GM12878 (cell line): ENCODE results near the gene SLC44A4. TPM values are rescaled to one million over a fixed set of nuclear protein-coding genes. Genes with fewer than 3 reads are reported as not detected.

Source experiments
- FOXM1 ChIP-seq: IDR thresholded peaks from 2 replicates; pipeline ENCODE4 v1.6.1; 2012; ENCODE audit warnings: low read depth, mild to moderate bottlenecking, inconsistent platforms, low read length, moderate library complexity
- RB1 ChIP-seq: fragments of 450-650 bp; formaldehyde crosslinking; IDR thresholded peaks from 2 replicates; pipeline ENCODE4 v1.6.1; 2017; ENCODE audit warnings: mild to moderate bottlenecking, borderline replicate concordance
- SIX5 ChIP-seq: IDR thresholded peaks from 2 replicates; pipeline ENCODE4 v1.6.1; 2011; ENCODE audit warnings: mild to moderate bottlenecking, low read depth, low read length, moderate library complexity; ENCODE audit not compliant: severe bottlenecking
- SMAD1 ChIP-seq: fragments of 450-650 bp; IDR thresholded peaks from 2 replicates; pipeline ENCODE4 v1.6.1; 2018; ENCODE audit warnings: mild to moderate bottlenecking, low read depth; ENCODE audit not compliant: partially characterized antibody
- SP1 ChIP-seq: IDR thresholded peaks from one replicate; pipeline ENCODE4 v1.6.1; 2011; ENCODE audit warnings: low read depth, low read length
- SUZ12 ChIP-seq: fragments of 200-600 bp; sonication (generic); IDR thresholded peaks from one replicate; pipeline ENCODE4 v1.6.1; 2018; ENCODE audit warnings: antibody characterized with exemption, mild to moderate bottlenecking; ENCODE audit not compliant: unreplicated experiment
- polyA plus RNA-seq, 11 experiments: library from polyadenylated mRNA; depleted of rRNA in 4 of 11; unstranded in 6 of 11; stranded (reverse) in 5 of 11; fragments of >200 nt; fragmentation: Nextera tagmentation in 4 of 11; fragmentation: Illumina TruSeq in 1 of 11; extraction: Ambion mirVana in 4 of 11; extraction: Trizol in 1 of 11; gene quantifications; 1 replicate in 1 of 11; 2 replicates in 10 of 11; pipeline versions ENCODE4 v1.2.1 to v1.2.3, GENCODE V29; 2011 to 2016; ENCODE audit warnings: inconsistent platforms in 2 of 11, missing spikeins in 2 of 11, low read depth in 1 of 11
- total RNA-seq, 4 experiments: library from RNA; depleted of rRNA in 3 of 4; stranded (reverse); fragments of >200 nt in 3 of 4; fragmentation: Illumina TruSeq in 1 of 4; extraction: Trizol in 1 of 4; gene quantifications; 2 replicates each; pipeline versions ENCODE4 v1.2.1 to v1.2.3, GENCODE V29; 2013 to 2021
- TF ChIP-seq, protein P1 (sequence below): fragments of 450-650 bp; conservative IDR thresholded peaks from 2 replicates; pipeline ENCODE4 v1.6.1; 2017; ENCODE audit warnings: mild to moderate bottlenecking, moderate library complexity
- TF ChIP-seq, protein P2 (sequence below): IDR thresholded peaks from 2 replicates; pipeline ENCODE4 v1.6.1; 2011; ENCODE audit warnings: low read depth, low read length, improper control_type of control experiment, borderline replicate concordance
- TF ChIP-seq, protein P3 (sequence below): IDR thresholded peaks from 2 replicates; pipeline ENCODE4 v1.6.1; 2012; ENCODE audit warnings: improper control_type of control experiment, low read depth, low read length; ENCODE audit not compliant: insufficient replicate concordance
- TF ChIP-seq, protein P4 (sequence below): IDR thresholded peaks from 2 replicates; pipeline ENCODE4 v1.6.1; 2012; ENCODE audit warnings: low read depth, low read length, improper control_type of control experiment
- TF ChIP-seq, protein P5 (sequence below): fragments of 450-650 bp; IDR thresholded peaks from 2 replicates; pipeline ENCODE4 v1.6.1; 2017; ENCODE audit warnings: mild to moderate bottlenecking, moderate library complexity
- TF ChIP-seq, protein P6 (sequence below): IDR thresholded peaks from 2 replicates; pipeline ENCODE4 v1.6.1; 2011; ENCODE audit warnings: low read depth, mild to moderate bottlenecking, low read length, moderate library complexity, borderline replicate concordance; ENCODE audit errors: extremely low read depth

SLC44A4 gene
- total and polyA plus RNA-seq, 10 of the 15 experiments (the other 5 are each of a cell fraction or from before 2014, with no cell fraction given) = 0.04 to 0.24 (median 0.15) TPM; not detected in 3

DNA sequence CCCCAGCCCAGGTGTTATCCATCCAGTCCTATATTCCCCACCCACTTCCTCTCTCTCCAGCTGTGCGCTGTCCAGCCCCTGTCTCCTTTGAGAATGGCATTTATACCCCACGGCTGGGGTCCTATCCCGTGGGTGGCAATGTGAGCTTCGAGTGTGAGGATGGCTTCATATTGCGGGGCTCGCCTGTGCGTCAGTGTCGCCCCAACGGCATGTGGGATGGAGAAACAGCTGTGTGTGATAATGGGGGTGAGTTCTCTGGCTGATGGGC, 49.8 kb upstream of the SLC44A4 start (continued):
- TF ChIP-seq, protein P1, sequence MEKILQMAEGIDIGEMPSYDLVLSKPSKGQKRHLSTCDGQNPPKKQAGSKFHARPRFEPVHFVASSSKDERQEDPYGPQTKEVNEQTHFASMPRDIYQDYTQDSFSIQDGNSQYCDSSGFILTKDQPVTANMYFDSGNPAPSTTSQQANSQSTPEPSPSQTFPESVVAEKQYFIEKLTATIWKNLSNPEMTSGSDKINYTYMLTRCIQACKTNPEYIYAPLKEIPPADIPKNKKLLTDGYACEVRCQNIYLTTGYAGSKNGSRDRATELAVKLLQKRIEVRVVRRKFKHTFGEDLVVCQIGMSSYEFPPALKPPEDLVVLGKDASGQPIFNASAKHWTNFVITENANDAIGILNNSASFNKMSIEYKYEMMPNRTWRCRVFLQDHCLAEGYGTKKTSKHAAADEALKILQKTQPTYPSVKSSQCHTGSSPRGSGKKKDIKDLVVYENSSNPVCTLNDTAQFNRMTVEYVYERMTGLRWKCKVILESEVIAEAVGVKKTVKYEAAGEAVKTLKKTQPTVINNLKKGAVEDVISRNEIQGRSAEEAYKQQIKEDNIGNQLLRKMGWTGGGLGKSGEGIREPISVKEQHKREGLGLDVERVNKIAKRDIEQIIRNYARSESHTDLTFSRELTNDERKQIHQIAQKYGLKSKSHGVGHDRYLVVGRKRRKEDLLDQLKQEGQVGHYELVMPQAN = no peak
- TF ChIP-seq SP1 (no peak), SUZ12 (no peak), SIX5 (no peak), SMAD1 (no peak), RB1 (no peak), FOXM1 (no peak)
- TF ChIP-seq, protein P2, sequence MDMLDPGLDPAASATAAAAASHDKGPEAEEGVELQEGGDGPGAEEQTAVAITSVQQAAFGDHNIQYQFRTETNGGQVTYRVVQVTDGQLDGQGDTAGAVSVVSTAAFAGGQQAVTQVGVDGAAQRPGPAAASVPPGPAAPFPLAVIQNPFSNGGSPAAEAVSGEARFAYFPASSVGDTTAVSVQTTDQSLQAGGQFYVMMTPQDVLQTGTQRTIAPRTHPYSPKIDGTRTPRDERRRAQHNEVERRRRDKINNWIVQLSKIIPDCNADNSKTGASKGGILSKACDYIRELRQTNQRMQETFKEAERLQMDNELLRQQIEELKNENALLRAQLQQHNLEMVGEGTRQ = no peak
- TF ChIP-seq, protein P3, sequence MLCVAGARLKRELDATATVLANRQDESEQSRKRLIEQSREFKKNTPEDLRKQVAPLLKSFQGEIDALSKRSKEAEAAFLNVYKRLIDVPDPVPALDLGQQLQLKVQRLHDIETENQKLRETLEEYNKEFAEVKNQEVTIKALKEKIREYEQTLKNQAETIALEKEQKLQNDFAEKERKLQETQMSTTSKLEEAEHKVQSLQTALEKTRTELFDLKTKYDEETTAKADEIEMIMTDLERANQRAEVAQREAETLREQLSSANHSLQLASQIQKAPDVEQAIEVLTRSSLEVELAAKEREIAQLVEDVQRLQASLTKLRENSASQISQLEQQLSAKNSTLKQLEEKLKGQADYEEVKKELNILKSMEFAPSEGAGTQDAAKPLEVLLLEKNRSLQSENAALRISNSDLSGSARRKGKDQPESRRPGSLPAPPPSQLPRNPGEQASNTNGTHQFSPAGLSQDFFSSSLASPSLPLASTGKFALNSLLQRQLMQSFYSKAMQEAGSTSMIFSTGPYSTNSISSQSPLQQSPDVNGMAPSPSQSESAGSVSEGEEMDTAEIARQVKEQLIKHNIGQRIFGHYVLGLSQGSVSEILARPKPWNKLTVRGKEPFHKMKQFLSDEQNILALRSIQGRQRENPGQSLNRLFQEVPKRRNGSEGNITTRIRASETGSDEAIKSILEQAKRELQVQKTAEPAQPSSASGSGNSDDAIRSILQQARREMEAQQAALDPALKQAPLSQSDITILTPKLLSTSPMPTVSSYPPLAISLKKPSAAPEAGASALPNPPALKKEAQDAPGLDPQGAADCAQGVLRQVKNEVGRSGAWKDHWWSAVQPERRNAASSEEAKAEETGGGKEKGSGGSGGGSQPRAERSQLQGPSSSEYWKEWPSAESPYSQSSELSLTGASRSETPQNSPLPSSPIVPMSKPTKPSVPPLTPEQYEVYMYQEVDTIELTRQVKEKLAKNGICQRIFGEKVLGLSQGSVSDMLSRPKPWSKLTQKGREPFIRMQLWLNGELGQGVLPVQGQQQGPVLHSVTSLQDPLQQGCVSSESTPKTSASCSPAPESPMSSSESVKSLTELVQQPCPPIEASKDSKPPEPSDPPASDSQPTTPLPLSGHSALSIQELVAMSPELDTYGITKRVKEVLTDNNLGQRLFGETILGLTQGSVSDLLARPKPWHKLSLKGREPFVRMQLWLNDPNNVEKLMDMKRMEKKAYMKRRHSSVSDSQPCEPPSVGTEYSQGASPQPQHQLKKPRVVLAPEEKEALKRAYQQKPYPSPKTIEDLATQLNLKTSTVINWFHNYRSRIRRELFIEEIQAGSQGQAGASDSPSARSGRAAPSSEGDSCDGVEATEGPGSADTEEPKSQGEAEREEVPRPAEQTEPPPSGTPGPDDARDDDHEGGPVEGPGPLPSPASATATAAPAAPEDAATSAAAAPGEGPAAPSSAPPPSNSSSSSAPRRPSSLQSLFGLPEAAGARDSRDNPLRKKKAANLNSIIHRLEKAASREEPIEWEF = no peak
- TF ChIP-seq, protein P4, sequence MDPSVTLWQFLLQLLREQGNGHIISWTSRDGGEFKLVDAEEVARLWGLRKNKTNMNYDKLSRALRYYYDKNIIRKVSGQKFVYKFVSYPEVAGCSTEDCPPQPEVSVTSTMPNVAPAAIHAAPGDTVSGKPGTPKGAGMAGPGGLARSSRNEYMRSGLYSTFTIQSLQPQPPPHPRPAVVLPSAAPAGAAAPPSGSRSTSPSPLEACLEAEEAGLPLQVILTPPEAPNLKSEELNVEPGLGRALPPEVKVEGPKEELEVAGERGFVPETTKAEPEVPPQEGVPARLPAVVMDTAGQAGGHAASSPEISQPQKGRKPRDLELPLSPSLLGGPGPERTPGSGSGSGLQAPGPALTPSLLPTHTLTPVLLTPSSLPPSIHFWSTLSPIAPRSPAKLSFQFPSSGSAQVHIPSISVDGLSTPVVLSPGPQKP = no peak
- TF ChIP-seq, protein P5, sequence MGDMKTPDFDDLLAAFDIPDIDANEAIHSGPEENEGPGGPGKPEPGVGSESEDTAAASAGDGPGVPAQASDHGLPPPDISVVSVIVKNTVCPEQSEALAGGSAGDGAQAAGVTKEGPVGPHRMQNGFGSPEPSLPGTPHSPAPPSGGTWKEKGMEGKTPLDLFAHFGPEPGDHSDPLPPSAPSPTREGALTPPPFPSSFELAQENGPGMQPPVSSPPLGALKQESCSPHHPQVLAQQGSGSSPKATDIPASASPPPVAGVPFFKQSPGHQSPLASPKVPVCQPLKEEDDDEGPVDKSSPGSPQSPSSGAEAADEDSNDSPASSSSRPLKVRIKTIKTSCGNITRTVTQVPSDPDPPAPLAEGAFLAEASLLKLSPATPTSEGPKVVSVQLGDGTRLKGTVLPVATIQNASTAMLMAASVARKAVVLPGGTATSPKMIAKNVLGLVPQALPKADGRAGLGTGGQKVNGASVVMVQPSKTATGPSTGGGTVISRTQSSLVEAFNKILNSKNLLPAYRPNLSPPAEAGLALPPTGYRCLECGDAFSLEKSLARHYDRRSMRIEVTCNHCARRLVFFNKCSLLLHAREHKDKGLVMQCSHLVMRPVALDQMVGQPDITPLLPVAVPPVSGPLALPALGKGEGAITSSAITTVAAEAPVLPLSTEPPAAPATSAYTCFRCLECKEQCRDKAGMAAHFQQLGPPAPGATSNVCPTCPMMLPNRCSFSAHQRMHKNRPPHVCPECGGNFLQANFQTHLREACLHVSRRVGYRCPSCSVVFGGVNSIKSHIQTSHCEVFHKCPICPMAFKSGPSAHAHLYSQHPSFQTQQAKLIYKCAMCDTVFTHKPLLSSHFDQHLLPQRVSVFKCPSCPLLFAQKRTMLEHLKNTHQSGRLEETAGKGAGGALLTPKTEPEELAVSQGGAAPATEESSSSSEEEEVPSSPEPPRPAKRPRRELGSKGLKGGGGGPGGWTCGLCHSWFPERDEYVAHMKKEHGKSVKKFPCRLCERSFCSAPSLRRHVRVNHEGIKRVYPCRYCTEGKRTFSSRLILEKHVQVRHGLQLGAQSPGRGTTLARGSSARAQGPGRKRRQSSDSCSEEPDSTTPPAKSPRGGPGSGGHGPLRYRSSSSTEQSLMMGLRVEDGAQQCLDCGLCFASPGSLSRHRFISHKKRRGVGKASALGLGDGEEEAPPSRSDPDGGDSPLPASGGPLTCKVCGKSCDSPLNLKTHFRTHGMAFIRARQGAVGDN = no peak
- TF ChIP-seq, protein P6, sequence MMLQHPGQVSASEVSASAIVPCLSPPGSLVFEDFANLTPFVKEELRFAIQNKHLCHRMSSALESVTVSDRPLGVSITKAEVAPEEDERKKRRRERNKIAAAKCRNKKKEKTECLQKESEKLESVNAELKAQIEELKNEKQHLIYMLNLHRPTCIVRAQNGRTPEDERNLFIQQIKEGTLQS = no peak
